MM.1S (cell line): ENCODE measurements around the gene GCSAM.

Source experiments
- EZH2 ChIP-seq: fragments of 300-600 bp; sonication (generic); optimal IDR thresholded peaks from 2 replicates; pipeline ENCODE3; 2017; ENCODE audit warnings: low read depth, mild to moderate bottlenecking, antibody characterized with exemption, low read length, mixed read lengths
- EZH2phosphoT487 ChIP-seq: fragments of 300-600 bp; sonication (generic); IDR thresholded peaks from 2 replicates; pipeline ENCODE4 v1.6.1; 2018; ENCODE audit warnings: antibody characterized with exemption, low read length
- TF ChIP-seq, protein P1 (sequence below): fragments of 300-600 bp; sonication (generic); IDR thresholded peaks from 2 replicates; pipeline ENCODE4 v1.5.1; 2016; ENCODE audit warnings: antibody characterized with exemption, low read length, mixed read lengths

GRCh38 chr3:112132975-112133448, at the start of gene GCSAM:
- TF ChIP-seq EZH2 (no peak), EZH2phosphoT487 (no peak)
- TF ChIP-seq, protein P1, sequence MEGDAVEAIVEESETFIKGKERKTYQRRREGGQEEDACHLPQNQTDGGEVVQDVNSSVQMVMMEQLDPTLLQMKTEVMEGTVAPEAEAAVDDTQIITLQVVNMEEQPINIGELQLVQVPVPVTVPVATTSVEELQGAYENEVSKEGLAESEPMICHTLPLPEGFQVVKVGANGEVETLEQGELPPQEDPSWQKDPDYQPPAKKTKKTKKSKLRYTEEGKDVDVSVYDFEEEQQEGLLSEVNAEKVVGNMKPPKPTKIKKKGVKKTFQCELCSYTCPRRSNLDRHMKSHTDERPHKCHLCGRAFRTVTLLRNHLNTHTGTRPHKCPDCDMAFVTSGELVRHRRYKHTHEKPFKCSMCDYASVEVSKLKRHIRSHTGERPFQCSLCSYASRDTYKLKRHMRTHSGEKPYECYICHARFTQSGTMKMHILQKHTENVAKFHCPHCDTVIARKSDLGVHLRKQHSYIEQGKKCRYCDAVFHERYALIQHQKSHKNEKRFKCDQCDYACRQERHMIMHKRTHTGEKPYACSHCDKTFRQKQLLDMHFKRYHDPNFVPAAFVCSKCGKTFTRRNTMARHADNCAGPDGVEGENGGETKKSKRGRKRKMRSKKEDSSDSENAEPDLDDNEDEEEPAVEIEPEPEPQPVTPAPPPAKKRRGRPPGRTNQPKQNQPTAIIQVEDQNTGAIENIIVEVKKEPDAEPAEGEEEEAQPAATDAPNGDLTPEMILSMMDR = no peak
